Adipocyte (in vitro differentiated cells): ENCODE results near the gene CALN1.
A peak's percentile ranks its signal among the peaks of the same experiment; 100 is the strongest.

Source experiments
- DNase-seq: peaks from one replicate; pipeline ENCODE4 v3.0.0-alpha.2; 2015; ENCODE audit warnings: low read depth
- H3K27me3 ChIP-seq: replicated peaks from 2 replicates; pipeline ENCODE4 v1.7.0; 2013; ENCODE audit warnings: mild to moderate bottlenecking, low read length, moderate library complexity; ENCODE audit not compliant: control insufficient read depth, insufficient read depth
- H3K36me3 ChIP-seq: 2 replicates; pipeline ENCODE4 v1.7.0; 2013; ENCODE audit warnings: low read length, mild to moderate bottlenecking, moderate library complexity; ENCODE audit not compliant: control insufficient read depth, insufficient read depth, severe bottlenecking
- H3K4me1 ChIP-seq: 2 replicates; pipeline ENCODE4 v1.7.0; 2013; ENCODE audit warnings: mild to moderate bottlenecking, low read length, moderate library complexity; ENCODE audit not compliant: control insufficient read depth, insufficient read depth
- H3K4me3 ChIP-seq: 2 replicates; pipeline ENCODE4 v1.7.0; 2013; ENCODE audit warnings: mild to moderate bottlenecking, low read length, moderate library complexity
- H3K9ac ChIP-seq: 2 replicates; pipeline ENCODE4 v1.7.0; 2013; ENCODE audit warnings: mild to moderate bottlenecking, low read length, moderate library complexity
- H3K9me3 ChIP-seq: 2 replicates; pipeline ENCODE4 v1.7.0; 2013; ENCODE audit warnings: mild to moderate bottlenecking, low read length, moderate library complexity; ENCODE audit not compliant: control insufficient read depth

CALN1 gene

GRCh38 chr7:72118366-72118765 lies 293.8 kb downstream of the CALN1 start:
- H3K27me3 ChIP-seq, result no peaks in the 10 kb centered on the region

GRCh38 chr7:72114129-72114528 lies 298.0 kb downstream of the CALN1 start:
- Histone ChIP-seq H3K36me3 (no peaks in the 10 kb centered on the region), H3K4me3 (no peak overlapping the region), H3K9me3 (peaks cover 2% of the 10 kb centered on the region), H3K4me1 (no peaks in the 10 kb centered on the region), H3K9ac (no peak overlapping the region), H3K27me3 (peaks cover 3% of the 10 kb centered on the region)
- no peak for DNase-seq

More at GRCh38 chr7:72118366-72118765, 293.8 kb downstream of the CALN1 start:
- H3K4me3 ChIP-seq, result no peak overlapping the region
- H3K9ac ChIP-seq, result no peak overlapping the region
- no peaks in the 10 kb centered on the region for H3K36me3 ChIP-seq
- H3K9me3 ChIP-seq, result no peaks in the 10 kb centered on the region
- no peak for DNase-seq
- H3K4me1 ChIP-seq, result no peaks in the 10 kb centered on the region

GRCh38 chr7:72112992-72113391 lies 299.1 kb downstream of the CALN1 start:
- H3K27me3 ChIP-seq, result peaks cover 3% of the 10 kb centered on the region
- no peak for DNase-seq
- no peak overlapping the region for H3K4me3 ChIP-seq
- H3K36me3 ChIP-seq, result no peaks in the 10 kb centered on the region
- peaks cover 13% of the 10 kb centered on the region for H3K9me3 ChIP-seq
- no peak overlapping the region for H3K9ac ChIP-seq
- no peaks in the 10 kb centered on the region for H3K4me1 ChIP-seq

- no peaks in the 10 kb centered on the region for H3K4me1 ChIP-seq
- peaks cover 3% of the 10 kb centered on the region for H3K27me3 ChIP-seq
- H3K9me3 ChIP-seq, result peaks cover 18% of the 10 kb centered on the region
- no peak overlapping the region for H3K4me3 ChIP-seq
- no peaks in the 10 kb centered on the region for H3K36me3 ChIP-seq
- DNase-seq, result no peak
- no peak overlapping the region for H3K9ac ChIP-seq
Observed at GRCh38 chr7:72112530-72112929, 299.6 kb downstream of the CALN1 start.

GRCh38 chr7:72111086-72111485 lies 301.1 kb downstream of the CALN1 start:
- H3K9ac ChIP-seq, result no peak overlapping the region
- H3K4me1 ChIP-seq, result no peaks in the 10 kb centered on the region
- H3K4me3 ChIP-seq, result no peak overlapping the region
- peaks cover 21% of the 10 kb centered on the region for H3K9me3 ChIP-seq
- no peaks in the 10 kb centered on the region for H3K36me3 ChIP-seq
- H3K27me3 ChIP-seq, result peaks cover 3% of the 10 kb centered on the region
- no peak for DNase-seq

- Histone ChIP-seq H3K27me3 (peaks cover 3% of the 10 kb centered on the region), H3K36me3 (no peaks in the 10 kb centered on the region), H3K4me1 (no peaks in the 10 kb centered on the region), H3K9ac (no peak overlapping the region), H3K9me3 (peaks cover 21% of the 10 kb centered on the region), H3K4me3 (no peak overlapping the region)
- no peak for DNase-seq
Observed at GRCh38 chr7:72109566-72109965, 302.6 kb downstream of the CALN1 start.

- no peak overlapping the region for H3K4me3 ChIP-seq
- no peaks in the 10 kb centered on the region for H3K36me3 ChIP-seq
- no peak for DNase-seq
- H3K27me3 ChIP-seq, result peaks cover 3% of the 10 kb centered on the region
- no peaks in the 10 kb centered on the region for H3K4me1 ChIP-seq
- peaks cover 21% of the 10 kb centered on the region for H3K9me3 ChIP-seq
- no peak overlapping the region for H3K9ac ChIP-seq
Observed at GRCh38 chr7:72106405-72106804, 305.7 kb downstream of the CALN1 start.

- DNase-seq, result no peak
- Histone ChIP-seq H3K36me3 (no peaks in the 10 kb centered on the region), H3K9ac (no peak overlapping the region), H3K27me3 (no peaks in the 10 kb centered on the region), H3K4me3 (no peak overlapping the region), H3K9me3 (no peaks in the 10 kb centered on the region), H3K4me1 (peaks cover 14% of the 10 kb centered on the region)
Observed at GRCh38 chr7:72101444-72101843, 310.7 kb downstream of the CALN1 start.

- H3K9me3 ChIP-seq, result no peaks in the 10 kb centered on the region
- peak; percentile 65 for DNase-seq
- H3K36me3 ChIP-seq, result no peaks in the 10 kb centered on the region
- H3K4me1 ChIP-seq, result peaks cover 14% of the 10 kb centered on the region
- peak overlapping the region; percentile 20 for H3K4me3 ChIP-seq
- peaks cover 4% of the 10 kb centered on the region for H3K27me3 ChIP-seq
- H3K9ac ChIP-seq, result no peak overlapping the region
Observed at GRCh38 chr7:72099784-72100183, 312.4 kb downstream of the CALN1 start.

GRCh38 chr7:72098807-72099580 lies 313.1 kb downstream of the CALN1 start:
- DNase-seq, result peak; percentile 84
- H3K9me3 ChIP-seq, result no peaks in the 10 kb centered on the region

GRCh38 chr7:72097226-72097625 lies 314.9 kb downstream of the CALN1 start:
- H3K9ac ChIP-seq, result no peak overlapping the region
- H3K36me3 ChIP-seq, result no peaks in the 10 kb centered on the region
- DNase-seq, result no peak

More at GRCh38 chr7:72098807-72099580, 313.1 kb downstream of the CALN1 start:
- peak overlapping the region; percentile 20 for H3K4me3 ChIP-seq
- no peak overlapping the region for H3K9ac ChIP-seq
- H3K36me3 ChIP-seq, result no peaks in the 10 kb centered on the region
- peaks cover 7% of the 10 kb centered on the region for H3K27me3 ChIP-seq
- peaks cover 14% of the 10 kb centered on the region for H3K4me1 ChIP-seq

GRCh38 chr7:72092769-72093168 lies 319.4 kb downstream of the CALN1 start:
- Histone ChIP-seq H3K27me3 (peaks cover 7% of the 10 kb centered on the region), H3K4me3 (no peak overlapping the region), H3K4me1 (no peaks in the 10 kb centered on the region), H3K9me3 (peaks cover 8% of the 10 kb centered on the region), H3K9ac (no peak overlapping the region), H3K36me3 (no peaks in the 10 kb centered on the region)
- DNase-seq, result no peak

More at GRCh38 chr7:72097226-72097625, 314.9 kb downstream of the CALN1 start:
- peaks cover 7% of the 10 kb centered on the region for H3K27me3 ChIP-seq
- H3K4me1 ChIP-seq, result peaks cover 14% of the 10 kb centered on the region
- peaks cover 3% of the 10 kb centered on the region for H3K9me3 ChIP-seq
- no peak overlapping the region for H3K4me3 ChIP-seq
